T-helper 22 cell (primary cell): ENCODE results near the gene EDARADD.
A peak's percentile ranks its signal among the peaks of the same experiment; 100 is the strongest.

Experiments used
- DNase-seq: peaks from one replicate; pipeline ENCODE4 v3.0.0-alpha.2; 2020; ENCODE audit warnings: low read depth

Gene EDARADD

GRCh38 chr1:236394879-236395229 is 768 bp downstream of the EDARADD start:
- no peak for DNase-seq

- peak; percentile 38 for DNase-seq
Measured at GRCh38 chr1:236395230-236395946, 1.3 kb downstream of the EDARADD start.

GRCh38 chr1:236395947-236396664 is 2.0 kb downstream of the EDARADD start:
- DNase-seq, result no peak

- no peak for DNase-seq
Measured at GRCh38 chr1:236396665-236397043, 2.6 kb downstream of the EDARADD start.

GRCh38 chr1:236397173-236397759 is 3.2 kb downstream of the EDARADD start:
- DNase-seq, result no peak

- DNase-seq, result no peak
Measured at GRCh38 chr1:236398538-236398937, 4.5 kb downstream of the EDARADD start.

GRCh38 chr1:236400061-236400603 is 6.0 kb downstream of the EDARADD start:
- no peak for DNase-seq

- DNase-seq, result no peak
Measured at GRCh38 chr1:236401698-236402097, 7.6 kb downstream of the EDARADD start.

GRCh38 chr1:236403905-236404696 is 10.0 kb downstream of the EDARADD start:
- DNase-seq, result no peak

GRCh38 chr1:236407059-236407458 is 13.0 kb downstream of the EDARADD start:
- DNase-seq, result no peak

- DNase-seq, result no peak
Measured at GRCh38 chr1:236413688-236414087, 19.6 kb downstream of the EDARADD start.

GRCh38 chr1:236416165-236416564 is 22.1 kb downstream of the EDARADD start:
- peak; percentile 26 for DNase-seq

GRCh38 chr1:236417336-236417735 is 23.2 kb downstream of the EDARADD start:
- DNase-seq, result no peak

GRCh38 chr1:236419502-236419901 is 25.4 kb downstream of the EDARADD start:
- DNase-seq, result no peak

- no peak for DNase-seq
Measured at GRCh38 chr1:236421022-236421421, 26.9 kb downstream of the EDARADD start.

- no peak for DNase-seq
Measured at GRCh38 chr1:236421850-236422516, 27.9 kb downstream of the EDARADD start.

- no peak for DNase-seq
Measured at GRCh38 chr1:236422517-236422876, 28.4 kb downstream of the EDARADD start.

- no peak for DNase-seq
Measured at GRCh38 chr1:236425031-236425663, 31.1 kb downstream of the EDARADD start.

- no peak for DNase-seq
Measured at GRCh38 chr1:236426215-236426614, 32.1 kb downstream of the EDARADD start.

GRCh38 chr1:236429715-236430274 is 35.7 kb downstream of the EDARADD start:
- no peak for DNase-seq

GRCh38 chr1:236433819-236434315 is 39.8 kb downstream of the EDARADD start:
- DNase-seq, result no peak
